Heart right ventricle (tissue), 16 donors: ENCODE measurements around the gene NADSYN1. TPM values are rescaled to one million over a fixed set of nuclear protein-coding genes. Genes with fewer than 3 reads are reported as not detected.
A peak's percentile ranks its signal among the peaks of the same experiment; 100 is the strongest.

Experiments
- ATAC-seq, 8 donors: fragments of 200-7000 bp; cut with Tn5 transposase; one replicate each; pipeline ENCODE4 v1.9.1; 2020; ENCODE audit warnings: mild to moderate bottlenecking in 8 of 8, moderate library complexity in 8 of 8, moderate number of reproducible peaks in 1 of 8
- DNase-seq, 2 donors: peaks; one replicate each; pipeline ENCODE4 v3.0.0-alpha.2; 2020
- H3K27ac ChIP-seq, 10 donors: fragments of 200-600 bp; sonication (generic) in 2 of 10; one replicate each; pipeline versions ENCODE4 v1.5.0 to v1.8.0; 2020 to 2022; ENCODE audit warnings: mild to moderate bottlenecking in 3 of 10
- H3K27me3 ChIP-seq, 7 donors: fragments of 200-600 bp; one replicate each; pipeline ENCODE4 v1.8.0; 2021 to 2022; ENCODE audit warnings: mild to moderate bottlenecking in 2 of 7
- H3K36me3 ChIP-seq, 9 donors: fragments of 200-600 bp; sonication (generic) in 1 of 9; one replicate each; pipeline versions ENCODE4 v1.5.0 to v1.8.0; 2020 to 2022; ENCODE audit warnings: mild to moderate bottlenecking in 2 of 9
- H3K4me1 ChIP-seq, 9 donors: fragments of 200-600 bp; sonication (generic) in 1 of 9; one replicate each; pipeline versions ENCODE4 v1.5.0 to v1.8.0; 2020 to 2022; ENCODE audit warnings: mild to moderate bottlenecking in 4 of 9
- H3K4me3 ChIP-seq, 10 donors: fragments of 200-600 bp; sonication (generic) in 2 of 10; one replicate each; pipeline versions ENCODE4 v1.5.0 to v1.8.0; 2020 to 2022; ENCODE audit warnings: mild to moderate bottlenecking in 7 of 10, moderate library complexity in 2 of 10
- H3K9me3 ChIP-seq, 11 donors: fragments of 200-600 bp in 10 of 11; sonication (generic) in 2 of 11; one replicate each; pipeline versions ENCODE4 v1.5.0 to v1.8.0; 2013 to 2022; ENCODE audit warnings: mild to moderate bottlenecking in 2 of 11, control low read depth in 1 of 11, moderate library complexity in 1 of 11
- CTCF ChIP-seq, 9 donors: fragments of 200-600 bp; sonication (generic) in 2 of 9; IDR thresholded peaks; one replicate each; pipeline versions ENCODE4 v1.5.0 to v1.8.0; 2021 to 2022; ENCODE audit warnings: antibody characterized with exemption in 9 of 9, mild to moderate bottlenecking in 5 of 9, moderate library complexity in 1 of 9
- WGBS, 2 donors: extraction: QIAGEN DNeasy Blood & Tissue Kit; methylation state at CpG; one replicate each; pipeline ENCODE4 v1.1.7; 2013; ENCODE audit warnings: inconsistent platforms in 1 of 2; 5-methylcytosine and 5-hydroxymethylcytosine counted together
- intact Hi-C, 10 donors: fragments of 100-400 bp; cut with DNase I; formaldehyde crosslinking; loops; one replicate each; pipeline versions ENCODE4 v1.11.1 to v1.14.2; 2022
- polyA plus RNA-seq, 2 donors: library from polyadenylated mRNA; stranded (reverse); fragments of 200-250 nt; gene quantifications; one replicate each; pipeline ENCODE4 v1.2.3, GENCODE V29; 2013
- total RNA-seq, 10 donors: library from RNA; stranded (reverse); fragmentation: NEBNext Ultra II Directional in 3 of 10; extraction: Animal tissue kit (Norgen Biotek cat#: 25700) in 3 of 10; gene quantifications; one replicate each; pipeline versions ENCODE4 v1.2.1 to v1.2.4, GENCODE V29; 2021 to 2023
- donor health status: Arrhythmogenic right ventricular cardiomyopathy.
- donor health status: ischemic (EF 13 %, LVEDD 7.1; RV severe dilation, severe dysfunction).
- donor health status: healthy with polysubstance abuse.
- donor health status: DM: no; HTN: yes; CAD: no.
- donor health status: DM: no; HTN: no; CAD: no.
- donor health status: ischemic (EF 25% LVEDD 6.9; RV normal size, moderate dysfunction).
- donor health status: ischemic (EF 25% LVEDD 5.7; RV mildly dilated, moderate dysfunction).
- donor health status: healthy.
- donor health status: DM: yes; HTN: yes; CAD: no.
- donor health status: Ischemic cardiomyopathy.
- donor health status: ischemic (EF 35%, LVEDD 5.7; RV mildly dilated, moderate dysfunction).
- donor health status: nonischemic (EF 11% LVEDD 7.7; RV severe dilation, severe dysfunction).
- donor health status: DM: yes; HTN: yes; CAD: no.
- donor health status: PGD.
- donor health status: ischemic (EF 29% LVEDD 5.4; RV normal size, mild dysfunction).
- donor health status: nonischemic (EF 23%, LVEDD 6.1; RV moderate dilation, normal function).

The NADSYN1 gene
- total and polyA plus RNA-seq, 12 donors, result 13.4 to 32.0 (median 16.9) TPM

GRCh38 chr11:71453918-71454304 is 908 bp downstream of the NADSYN1 start:
- no peak for TF ChIP-seq CTCF (IDR thresholded peaks at IDR 0.05)
- no peak for DNase-seq
- H3K27me3 ChIP-seq, result no peaks in the 10 kb centered on the region
- WGBS, 2 donors, result 63 to 76% methylated on average over 7 of the region's 7 CpGs
- no peak for ATAC-seq
- H3K27ac ChIP-seq, result peak overlapping the region in 1 of 10 donors; percentile 95
- H3K4me1 ChIP-seq, result peaks cover 3 to 48% (median 26%) of the 10 kb centered on the region in 9 donors
- no peaks in the 10 kb centered on the region for H3K9me3 ChIP-seq
- intact Hi-C loops, result no loop called here
- H3K4me3 ChIP-seq, result peak overlapping the region in 9 of 10 donors; percentile 54 to 97 (median 86)
- H3K36me3 ChIP-seq, result peaks cover 0 to 43% (median 25%) of the 10 kb centered on the region in 9 donors

GRCh38 chr11:71454470-71455113 is 1.6 kb downstream of the NADSYN1 start:
- Histone ChIP-seq H3K9me3 (no peaks in the 10 kb centered on the region), H3K27me3 (no peaks in the 10 kb centered on the region), H3K4me1 (peaks cover 0 to 41% (median 19%) of the 10 kb centered on the region in 9 donors), H3K36me3 (peaks cover 0 to 50% (median 32%) of the 10 kb centered on the region in 9 donors), H3K27ac (no peak overlapping the region), H3K4me3 (peak overlapping the region in 2 of 10 donors; percentile 93 to 97)
- ATAC-seq, result no peak
- no peak for TF ChIP-seq CTCF (IDR thresholded peaks at IDR 0.05)
- intact Hi-C loops, result no loop called here
- 77 to 78% methylated on average over 7 of the region's 7 CpGs for WGBS, 2 donors
- no peak for DNase-seq

- H3K27ac ChIP-seq, result no peak overlapping the region
- peaks cover 0 to 67% (median 41%) of the 10 kb centered on the region in 9 donors for H3K36me3 ChIP-seq
- no peak for TF ChIP-seq CTCF (IDR thresholded peaks at IDR 0.05)
- H3K4me3 ChIP-seq, result no peak overlapping the region
- WGBS, 2 donors, result 86 to 90% methylated on average over 8 of the region's 8 CpGs
- peaks cover 0 to 30% (median 18%) of the 10 kb centered on the region in 9 donors for H3K4me1 ChIP-seq
- ATAC-seq, result no peak
- no peaks in the 10 kb centered on the region for H3K9me3 ChIP-seq
- intact Hi-C loops, result no loop called here
- DNase-seq, result no peak
- H3K27me3 ChIP-seq, result no peaks in the 10 kb centered on the region
Observed at GRCh38 chr11:71456294-71456693, 3.3 kb downstream of the NADSYN1 start.

- Histone ChIP-seq H3K9me3 (no peaks in the 10 kb centered on the region), H3K4me1 (peaks cover 0 to 25% (median 17%) of the 10 kb centered on the region in 9 donors), H3K27ac (no peak overlapping the region), H3K27me3 (no peaks in the 10 kb centered on the region), H3K4me3 (no peak overlapping the region), H3K36me3 (peaks cover 0 to 72% (median 46%) of the 10 kb centered on the region in 9 donors)
- no peak for TF ChIP-seq CTCF (IDR thresholded peaks at IDR 0.05)
- no peak for ATAC-seq
- intact Hi-C loops, result no loop called here
- no peak for DNase-seq
- 95 to 98% methylated on average over 10 of the region's 10 CpGs for WGBS, 2 donors
Observed at GRCh38 chr11:71456831-71457230, 3.8 kb downstream of the NADSYN1 start.
